HCT116 (cell line): Measurements from ENCODE around the gene DAND5. TPM values are rescaled to one million over a fixed set of nuclear protein-coding genes. Genes with fewer than 3 reads are reported as not detected.

ENCODE experiments used
- ATAC-seq: fragments of 200-7000 bp; cut with Tn5 transposase; 2 replicates; pipeline ENCODE4 v1.9.1; 2020; ENCODE audit warnings: mild to moderate bottlenecking, moderate library complexity
- BruUV-seq: library from RNA; stranded (reverse); fragments of 400-500 nt; replicated peaks from 2 replicates; lab custom pipeline; 2021; lab: Mats Ljungman, UMichigan
- CTCF ChIA-PET: fragments of 300-600 bp; sonication (Branson Sonifier 250); formaldehyde crosslinking; loops from one replicate; lab custom pipeline; 2021; ENCODE audit warnings: antibody characterized with exemption; lab: Charles Lee
- POLR2A ChIA-PET: fragments of 300-600, 350-600 bp; sonication (Branson Sonifier 250); formaldehyde crosslinking; loops from one replicate; lab custom pipeline; 2021; ENCODE audit warnings: antibody characterized with exemption; lab: Charles Lee
- RAD21 ChIA-PET, 2 experiments: fragments of 300-600 bp; sonication (Branson Sonifier 250); formaldehyde crosslinking; loops; one replicate each; lab custom pipeline; 2023; ENCODE audit warnings: low total read pairs in 2 of 2; ENCODE audit not compliant: uncharacterized antibody in 2 of 2, unreplicated experiment in 2 of 2, low non-redundant PET in 1 of 2; lab: Charles Lee
- DNase-seq: peaks from one replicate; pipeline ENCODE4 v3.0.0-alpha.2; 2010; ENCODE audit warnings: low read depth, low spot score
- H2AFZ ChIP-seq: fragments of 200-600 bp; shearing (Covaris generic), sonication (generic); 2 replicates; pipeline ENCODE4 v1.6.1; 2017; ENCODE audit warnings: low read depth, mixed run types, mixed read lengths, antibody characterized with exemption, low read length; ENCODE audit not compliant: poor library complexity, severe bottlenecking
- H3K27ac ChIP-seq: 2 replicates; pipeline ENCODE4 v1.5.1; 2012; ENCODE audit warnings: low read depth, low read length
- H3K27me3 ChIP-seq: fragments of 200-600 bp; sonication (generic); 2 replicates; pipeline ENCODE4 v1.6.1; 2016; ENCODE audit warnings: mixed run types, low read length, mixed read lengths; ENCODE audit not compliant: insufficient read depth
- H3K36me3 ChIP-seq, 2 experiments: fragments of 200-500 bp in 1 of 2; fragments of 200-600 bp in 1 of 2; sonication (Bioruptor generic) in 1 of 2; sonication (generic) in 1 of 2; 2 replicates each; pipeline versions ENCODE4 v1.5.1 to v1.6.1; 2014 to 2016; ENCODE audit warnings: low read length in 2 of 2, inconsistent platforms in 1 of 2, mixed read lengths in 1 of 2, mixed run types in 1 of 2; ENCODE audit not compliant: insufficient read depth in 2 of 2, control insufficient read depth in 1 of 2
- H3K4me1 ChIP-seq, 2 experiments: fragments of 200-600 bp in 1 of 2; sonication (generic) in 1 of 2; 2 replicates each; pipeline versions ENCODE4 v1.5.1 to v1.6.1; 2012 to 2017; ENCODE audit warnings: low read length in 2 of 2, inconsistent platforms in 1 of 2, mild to moderate bottlenecking in 1 of 2, mixed read lengths in 1 of 2, mixed run types in 1 of 2, moderate library complexity in 1 of 2; ENCODE audit not compliant: insufficient read depth in 2 of 2, control insufficient read depth in 1 of 2
- H3K4me2 ChIP-seq: fragments of 200-600 bp; sonication (generic); 2 replicates; pipeline ENCODE4 v1.6.1; 2017; ENCODE audit warnings: mixed run types, low read length, mixed read lengths
- H3K4me3 ChIP-seq, 2 experiments: fragments of 200-600 bp in 1 of 2; sonication (generic) in 1 of 2; replicated peaks in 1 of 2; 2 replicates each; pipeline ENCODE4 v1.5.1; 2011 to 2016; ENCODE audit warnings: low read length in 2 of 2, control low read depth in 1 of 2, low read depth in 1 of 2, mild to moderate bottlenecking in 1 of 2, mixed read lengths in 1 of 2, mixed run types in 1 of 2
- H3K79me2 ChIP-seq: fragments of 200-600 bp; sonication (generic); 2 replicates; pipeline ENCODE4 v1.6.1; 2017; ENCODE audit warnings: mild to moderate bottlenecking, mixed run types, low read length, moderate library complexity, mixed read lengths; ENCODE audit not compliant: insufficient read depth
- H3K9ac ChIP-seq: fragments of 200-600 bp; sonication (generic); 2 replicates; pipeline ENCODE4 v1.6.1; 2016; ENCODE audit warnings: low read length, mixed read lengths
- H3K9me2 ChIP-seq: fragments of 200-600 bp; sonication (generic), shearing (Covaris generic); 2 replicates; pipeline ENCODE4 v1.6.1; 2017; ENCODE audit warnings: mixed run types, mild to moderate bottlenecking, moderate library complexity; ENCODE audit not compliant: insufficient read depth
- H3K9me3 ChIP-seq, 2 experiments: fragments of 200-500 bp in 1 of 2; fragments of 200-600 bp in 1 of 2; sonication (Bioruptor generic) in 1 of 2; sonication (generic) in 1 of 2; 2 replicates each; pipeline ENCODE4 v1.6.1; 2014 to 2017; ENCODE audit warnings: low read length in 2 of 2, mixed read lengths in 2 of 2, inconsistent platforms in 1 of 2, low read depth in 1 of 2, mild to moderate bottlenecking in 1 of 2, mixed run types in 1 of 2, moderate library complexity in 1 of 2; ENCODE audit not compliant: control insufficient read depth in 1 of 2, insufficient read depth in 1 of 2
- H4K20me1 ChIP-seq: fragments of 200-600 bp; sonication (generic), shearing (Covaris generic); 2 replicates; pipeline ENCODE4 v1.6.1; 2017; ENCODE audit warnings: mixed run types, mild to moderate bottlenecking, moderate library complexity; ENCODE audit not compliant: insufficient read depth
- CTCF ChIP-seq, 3 experiments: fragments of 200-600 bp in 1 of 3; sonication (generic) in 1 of 3; IDR thresholded peaks in 2 of 3; conservative IDR thresholded peaks in 1 of 3; 2 replicates each; pipeline ENCODE4 v1.5.1; 2012 to 2017; ENCODE audit warnings: low read depth in 2 of 3, low read length in 2 of 3, antibody characterized with exemption in 1 of 3, borderline replicate concordance in 1 of 3, control low read depth in 1 of 3, mild to moderate bottlenecking in 1 of 3, mixed read lengths in 1 of 3, mixed run types in 1 of 3, moderate library complexity in 1 of 3; ENCODE audit not compliant: insufficient read depth in 1 of 3
- FOSL1 ChIP-seq: IDR thresholded peaks from 2 replicates; pipeline ENCODE4 v1.6.1; 2012; ENCODE audit warnings: low read depth
- RAD21 ChIP-seq: IDR thresholded peaks from 2 replicates; pipeline ENCODE4 v1.6.1; 2012; ENCODE audit warnings: low read depth, mild to moderate bottlenecking
- REST ChIP-seq: IDR thresholded peaks from 2 replicates; pipeline ENCODE4 v1.6.1; 2012; ENCODE audit warnings: low read depth
- TCF7L2 ChIP-seq: IDR thresholded peaks from 2 replicates; pipeline ENCODE4 v1.7.0; 2011; ENCODE audit warnings: borderline replicate concordance, inconsistent platforms; ENCODE audit not compliant: insufficient read depth, insufficient read length; ENCODE audit errors: extremely low read depth
- ZBTB33 ChIP-seq: IDR thresholded peaks from 2 replicates; pipeline ENCODE4 v1.6.1; 2011; ENCODE audit warnings: mild to moderate bottlenecking, low read length, moderate library complexity; ENCODE audit not compliant: insufficient replicate concordance; ENCODE audit errors: extremely low read depth
- ZNF274 ChIP-seq: fragments of 200-500 bp; sonication (Bioruptor generic); IDR thresholded peaks from 2 replicates; pipeline ENCODE4 v1.6.1; 2014; ENCODE audit warnings: mild to moderate bottlenecking, low read depth, low read length, inconsistent platforms
- intact Hi-C: fragments of 100-400 bp; cut with micrococcal nuclease; formaldehyde crosslinking; loops from 2 replicates; pipeline ENCODE4 v1.10.0; 2022
- total RNA-seq: library from RNA; stranded (reverse); gene quantifications from one replicate; pipeline ENCODE4 v1.2.1, GENCODE V29; 2021; ENCODE audit not compliant: unreplicated experiment

The DAND5 gene
- total RNA-seq, 1 experiment from 2014 or later = 0.25 TPM

- no peak overlapping the region for H3K4me3 ChIP-seq
- no peak for ATAC-seq
- CTCF ChIA-PET = no interaction called here
- RAD21 ChIA-PET = no interaction called here
- no peak for TF ChIP-seq ZNF274
- TF ChIP-seq ZBTB33 = no peak
- TF ChIP-seq TCF7L2 = no peak
- TF ChIP-seq FOSL1 = no peak
- TF ChIP-seq RAD21 = no peak
- no peak for TF ChIP-seq CTCF (IDR thresholded peaks at IDR 0.05 in 2 of 3, conservative IDR thresholded peaks at IDR 0.05 in 1 of 3; ENCODE audit: borderline replicate concordance in 1 of 3, insufficient read depth in 1 of 3, low read depth in 2 of 3, low read length in 2 of 3)
- TF ChIP-seq REST = no peak
- TF ChIP-seq, all 23 proteins: peak for 0
- Histone ChIP-seq H4K20me1 (no peaks in the 10 kb centered on the region), H3K36me3 (0 out of 4 replicates have a peak, but pooled peaks cover 0 to 1% of the 10 kb centered on the region in 2 experiments), H3K27ac (no peak overlapping the region), H3K9me2 (no peaks in the 10 kb centered on the region), H3K9me3 (no peaks in the 10 kb centered on the region), H3K79me2 (peaks cover 17% of the 10 kb centered on the region; the same call in 1 of the 2 replicates), H3K9ac (no peak overlapping the region), H3K4me1 (peaks cover 5 to 17% of the 10 kb centered on the region in 2 experiments; a peak in 3 of 4 replicates), H2AFZ (no peak overlapping the region), H3K4me2 (no peak overlapping the region), H3K27me3 (no peaks in the 10 kb centered on the region)
- intact Hi-C loops = no loop called here
- no peak for DNase-seq
- BruUV-seq = no TSS peak
- POLR2A ChIA-PET = no interaction called here
Measured at GRCh38 chr19:12993562-12993961, 24.2 kb downstream of the DAND5 start.
